SK-N-SH treated with all-trans-retinoic acid at 6 μM for 48 hours (cell line): ENCODE measurements around the gene OR2M5.

Source experiments
- ATAC-seq: fragments of 200-7000 bp; cut with Tn5 transposase; 3 replicates; pipeline ENCODE4 v1.9.1; 2020; ENCODE audit warnings: mild to moderate bottlenecking, moderate library complexity
- ARNTL ChIP-seq: fragments of 450-650 bp; formaldehyde crosslinking; IDR thresholded peaks from 2 replicates; pipeline ENCODE4 v1.5.0; 2020; ENCODE audit warnings: low read depth, mild to moderate bottlenecking, moderate library complexity, borderline replicate concordance
- CREB5 ChIP-seq: fragments of 250-450 bp; sonication (Bioruptor Pico); IDR thresholded peaks from 2 replicates; pipeline ENCODE4 v1.5.1; 2020; ENCODE audit warnings: low read depth, mild to moderate bottlenecking, moderate library complexity
- CSDC2 ChIP-seq: fragments of 250-450 bp; sonication (Bioruptor Pico); IDR thresholded peaks from 2 replicates; pipeline ENCODE4 v1.5.0; 2020; ENCODE audit warnings: mild to moderate bottlenecking, moderate library complexity
- GLIS3 ChIP-seq: fragments of 250-450 bp; sonication (Bioruptor Pico); IDR thresholded peaks from 2 replicates; pipeline ENCODE4 v1.5.0; 2020; ENCODE audit warnings: mild to moderate bottlenecking, moderate library complexity
- ISL1 ChIP-seq: fragments of 250-450 bp; sonication (Bioruptor Pico); IDR thresholded peaks from 2 replicates; pipeline ENCODE4 v2.1.2; 2022; ENCODE audit warnings: mild to moderate bottlenecking, moderate library complexity
- OSR1 ChIP-seq: fragments of 250-450 bp; sonication (Bioruptor Pico); IDR thresholded peaks from 2 replicates; pipeline ENCODE4 v1.8.0; 2022; ENCODE audit warnings: moderate library complexity, mild to moderate bottlenecking, inconsistent platforms
- PATZ1 ChIP-seq: fragments of 250-450 bp; sonication (Bioruptor Pico); IDR thresholded peaks from 2 replicates; pipeline ENCODE4 v1.8.0; 2020; ENCODE audit warnings: mild to moderate bottlenecking, moderate library complexity, borderline replicate concordance
- POU6F1 ChIP-seq: fragments of 250-450 bp; sonication (Bioruptor Pico); IDR thresholded peaks from 2 replicates; pipeline ENCODE4 v1.8.0; 2021; ENCODE audit warnings: low read depth, mild to moderate bottlenecking, moderate library complexity, borderline replicate concordance
- PPARA ChIP-seq: fragments of 250-450 bp; sonication (Bioruptor Pico); IDR thresholded peaks from 2 replicates; pipeline ENCODE4 v1.5.0; 2020; ENCODE audit warnings: mild to moderate bottlenecking, borderline replicate concordance
- RARB ChIP-seq: fragments of 250-450 bp; sonication (Bioruptor Pico); IDR thresholded peaks from 2 replicates; pipeline ENCODE4 v1.8.0; 2021; ENCODE audit warnings: mild to moderate bottlenecking, moderate library complexity
- SNAI2 ChIP-seq: fragments of 250-450 bp; sonication (Bioruptor Pico); IDR thresholded peaks from 2 replicates; pipeline ENCODE4 v1.5.0; 2020; ENCODE audit warnings: mild to moderate bottlenecking, moderate library complexity
- TCF4 ChIP-seq: fragments of 250-450 bp; sonication (Bioruptor Pico); IDR thresholded peaks from 2 replicates; pipeline ENCODE4 v1.8.0; 2021; ENCODE audit warnings: mild to moderate bottlenecking, moderate library complexity, borderline replicate concordance
- TSHZ2 ChIP-seq: fragments of 250-450 bp; sonication (Bioruptor Pico); IDR thresholded peaks from 2 replicates; pipeline ENCODE4 v1.5.0; 2020; ENCODE audit warnings: mild to moderate bottlenecking, moderate library complexity
- ZC3H10 ChIP-seq: fragments of 250-450 bp; sonication (Bioruptor Pico); IDR thresholded peaks from 2 replicates; pipeline ENCODE4 v1.5.1; 2021; ENCODE audit warnings: mild to moderate bottlenecking, moderate library complexity
- ZFP3 ChIP-seq: fragments of 250-450 bp; sonication (Bioruptor Pico); IDR thresholded peaks from 2 replicates; pipeline ENCODE4 v1.5.0; 2020; ENCODE audit warnings: mild to moderate bottlenecking, moderate library complexity
- ZFP30 ChIP-seq: fragments of 450-650 bp; formaldehyde crosslinking; IDR thresholded peaks from 2 replicates; pipeline ENCODE4 v1.5.0; 2022; ENCODE audit warnings: mild to moderate bottlenecking, moderate library complexity
- ZNF565 ChIP-seq: fragments of 450-650 bp; formaldehyde crosslinking; conservative IDR thresholded peaks from 2 replicates; pipeline ENCODE4 v1.5.0; 2020; ENCODE audit warnings: low read depth, mild to moderate bottlenecking, moderate library complexity
- ZNF70 ChIP-seq: fragments of 450-650 bp; formaldehyde crosslinking; IDR thresholded peaks from 2 replicates; pipeline ENCODE4 v1.5.0; 2020; ENCODE audit warnings: mild to moderate bottlenecking, moderate library complexity
- ZNF8 ChIP-seq: fragments of 450-650 bp; formaldehyde crosslinking; IDR thresholded peaks from 2 replicates; pipeline ENCODE4 v1.5.0; 2020; ENCODE audit warnings: mild to moderate bottlenecking, moderate library complexity

Gene OR2M5

GRCh38 chr1:248189026-248189425 is 44.1 kb downstream of the OR2M5 start:
- no peak for TF ChIP-seq CSDC2
- no peak for TF ChIP-seq ZNF70 (CRISPR knock-in tag)
- no peak for TF ChIP-seq PATZ1 (CRISPR knock-in tag)
- no peak for TF ChIP-seq ZNF8 (CRISPR knock-in tag)
- TF ChIP-seq ZC3H10 (CRISPR knock-in tag): no peak
- TF ChIP-seq PPARA (CRISPR knock-in tag): no peak
- no peak for TF ChIP-seq OSR1 (CRISPR knock-in tag)
- TF ChIP-seq ZFP3 (CRISPR knock-in tag): no peak
- no peak for TF ChIP-seq ISL1
- TF ChIP-seq GLIS3 (CRISPR knock-in tag): no peak
- TF ChIP-seq CREB5: no peak
- TF ChIP-seq ZNF565 (CRISPR knock-in tag): no peak
- no peak for TF ChIP-seq TCF4 (CRISPR knock-in tag)
- TF ChIP-seq TSHZ2 (CRISPR knock-in tag): no peak
- TF ChIP-seq ARNTL (CRISPR knock-in tag): no peak
- no peak for TF ChIP-seq SNAI2 (CRISPR knock-in tag)
- TF ChIP-seq POU6F1: no peak
- TF ChIP-seq ZFP30 (CRISPR knock-in tag): no peak
- ATAC-seq: no peak

- TF ChIP-seq ZC3H10 (CRISPR knock-in tag) (no peak), GLIS3 (CRISPR knock-in tag) (no peak), PPARA (CRISPR knock-in tag) (no peak), RARB (no peak)
- ATAC-seq: no peak
These were observed 49.2 kb downstream of the OR2M5 start for GRCh38 chr1:248194117-248194516.
